Thymus (tissue), 11 donors: ENCODE results near the gene GFPT2. TPM values are rescaled to one million over a fixed set of nuclear protein-coding genes. Genes with fewer than 3 reads are reported as not detected.

Source experiments
- DNase-seq, 9 donors: peaks; one replicate each; pipeline ENCODE4 v3.0.0-alpha.2; 2013; ENCODE audit warnings: low spot score in 9 of 9, low read depth in 6 of 9, missing footprints in 1 of 9
- H3K27ac ChIP-seq, 2 donors: one replicate each; pipeline ENCODE4 v1.5.1; 2013; ENCODE audit warnings: control low read depth in 1 of 2, low read depth in 1 of 2, low read length in 1 of 2, mild to moderate bottlenecking in 1 of 2, moderate library complexity in 1 of 2
- H3K27me3 ChIP-seq, 2 donors: one replicate each; pipeline ENCODE4 v1.5.1; 2013; ENCODE audit warnings: low read length in 1 of 2; ENCODE audit not compliant: control insufficient read depth in 2 of 2, insufficient read depth in 1 of 2
- H3K36me3 ChIP-seq, 2 donors: one replicate each; pipeline ENCODE4 v1.5.1; 2013; ENCODE audit warnings: low read length in 1 of 2, mild to moderate bottlenecking in 1 of 2, moderate library complexity in 1 of 2; ENCODE audit not compliant: control insufficient read depth in 2 of 2, insufficient read depth in 2 of 2
- H3K4me1 ChIP-seq, 2 donors: one replicate each; pipeline ENCODE4 v1.5.1; 2013; ENCODE audit warnings: low read length in 2 of 2; ENCODE audit not compliant: control insufficient read depth in 2 of 2, insufficient read depth in 2 of 2
- H3K4me3 ChIP-seq, 2 donors: one replicate each; pipeline ENCODE4 v1.5.1; 2013; ENCODE audit warnings: low read length in 2 of 2, control low read depth in 1 of 2, mild to moderate bottlenecking in 1 of 2
- H3K9me3 ChIP-seq, 2 donors: one replicate each; pipeline ENCODE4 v1.5.1; 2013; ENCODE audit warnings: low read length in 1 of 2, mild to moderate bottlenecking in 1 of 2; ENCODE audit not compliant: control insufficient read depth in 2 of 2, insufficient read depth in 1 of 2
- WGBS: extraction: QIAGEN DNeasy Blood & Tissue Kit; methylation state at CpG from one replicate; pipeline ENCODE4 v1.1.7; 2013; 5-methylcytosine and 5-hydroxymethylcytosine counted together
- polyA plus RNA-seq: library from polyadenylated mRNA; stranded (reverse); fragments of 200-250 nt; gene quantifications from one replicate; pipeline ENCODE4 v1.2.3, GENCODE V29; 2013
- total RNA-seq: library from RNA; stranded (reverse); fragments of 120-200 nt; gene quantifications from one replicate; pipeline ENCODE4 v1.2.4, GENCODE V29; 2013
- donor health status: healthy.

Gene GFPT2
- total and polyA plus RNA-seq, 2 donors = 0.85 to 3.1 TPM

DNA sequence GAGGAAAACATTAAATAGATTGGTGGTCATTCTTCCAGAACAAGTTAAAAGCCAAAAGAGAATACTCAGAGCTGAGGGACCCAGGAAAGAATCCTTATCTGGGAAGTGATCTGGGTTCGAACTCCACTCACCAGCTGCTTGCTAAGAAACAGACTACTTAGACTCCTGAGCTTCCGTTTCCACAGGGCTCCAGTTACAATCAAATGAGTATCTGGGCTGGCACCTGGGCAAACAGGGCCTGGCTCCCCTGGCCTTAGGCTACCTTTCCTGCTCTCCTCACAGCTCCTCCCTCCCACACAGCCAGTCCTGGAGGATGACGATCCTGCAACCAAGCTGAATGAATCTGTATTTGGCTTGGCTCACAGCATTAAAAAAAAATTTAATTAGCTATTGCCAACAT is 63.7 kb downstream of the GFPT2 start:
- Histone ChIP-seq H3K27ac (no peak overlapping the region), H3K27me3 (no peaks in the 10 kb centered on the region), H3K36me3 (peaks cover 3 to 5% of the 10 kb centered on the region in 2 donors), H3K9me3 (no peaks in the 10 kb centered on the region), H3K4me3 (no peak overlapping the region), H3K4me1 (peaks cover 14 to 26% of the 10 kb centered on the region in 2 donors)
- DNase-seq = no peak
- WGBS = 93% methylated on average over 3 of the region's 3 CpGs

DNA sequence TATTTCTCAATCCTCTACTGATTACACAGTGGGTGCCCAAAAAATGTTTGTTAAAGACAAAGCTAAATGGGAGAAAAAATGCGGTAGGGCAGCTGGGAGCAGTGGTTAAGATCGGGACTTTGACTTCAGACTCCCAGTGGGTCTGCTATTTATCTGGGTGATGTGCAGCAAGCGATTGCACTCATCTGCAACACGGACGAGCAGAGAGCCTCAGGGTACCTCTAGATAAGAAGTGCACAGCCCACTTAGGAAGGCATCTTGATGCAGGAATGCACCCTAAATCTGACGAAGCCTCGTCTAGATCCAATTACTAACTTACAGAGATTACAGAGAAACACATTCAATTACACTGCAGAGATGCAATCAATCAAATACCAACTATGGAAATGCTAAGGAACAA is 65.3 kb downstream of the GFPT2 start:
- H3K36me3 ChIP-seq = peaks cover 9 to 13% of the 10 kb centered on the region in 2 donors
- peaks cover 9 to 16% of the 10 kb centered on the region in 2 donors for H3K4me1 ChIP-seq
- H3K27me3 ChIP-seq = no peaks in the 10 kb centered on the region
- DNase-seq = no peak
- H3K27ac ChIP-seq = no peak overlapping the region
- 97% methylated on average over 7 of the region's 7 CpGs for WGBS
- H3K4me3 ChIP-seq = no peak overlapping the region
- no peaks in the 10 kb centered on the region for H3K9me3 ChIP-seq

DNA sequence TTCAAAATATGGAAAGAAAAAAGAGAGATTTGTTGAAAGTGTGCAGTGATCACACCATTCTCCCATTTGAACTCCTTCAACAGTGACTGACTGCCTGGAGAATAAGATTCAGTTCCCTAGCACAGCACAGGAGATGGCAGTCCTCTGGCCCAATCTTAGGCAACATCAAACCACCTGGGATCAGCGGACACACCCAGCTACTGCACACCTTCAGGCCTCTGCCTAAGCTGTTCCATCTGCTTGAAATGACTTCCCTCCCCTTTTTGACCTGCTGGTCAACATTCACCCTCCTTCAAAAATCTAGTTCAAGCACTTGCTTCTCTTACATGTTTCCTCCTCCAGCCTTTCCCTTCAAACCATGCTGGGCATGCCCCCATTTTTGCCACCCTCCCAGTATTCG is 65.7 kb downstream of the GFPT2 start:
- H3K4me1 ChIP-seq = peaks cover 9 to 13% of the 10 kb centered on the region in 2 donors
- WGBS = over 99% methylated on average over 2 of the region's 2 CpGs
- no peak for DNase-seq

DNA sequence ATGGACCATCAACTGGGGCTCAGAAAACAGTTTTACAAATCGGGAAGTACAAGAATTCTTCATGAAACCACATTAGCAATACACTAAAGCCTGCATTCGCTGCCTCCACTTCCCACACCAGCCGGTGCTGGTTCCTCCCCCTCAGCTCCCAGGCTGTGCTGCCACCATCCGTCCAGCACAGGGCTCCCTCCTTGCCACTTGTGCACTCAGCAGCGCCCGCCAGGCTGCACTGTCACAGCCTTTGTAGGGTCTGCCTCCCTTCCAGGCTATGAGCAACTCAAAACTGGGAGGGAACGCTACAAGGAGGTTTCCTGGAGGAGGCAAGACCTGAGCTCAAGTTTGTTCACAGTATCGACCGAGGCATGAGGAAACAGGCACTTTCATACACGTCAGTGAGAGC is 69.0 kb downstream of the GFPT2 start:
- Histone ChIP-seq H3K27ac (no peak overlapping the region), H3K27me3 (no peaks in the 10 kb centered on the region), H3K4me1 (no peaks in the 10 kb centered on the region), H3K36me3 (peaks cover 35 to 36% of the 10 kb centered on the region in 2 donors), H3K9me3 (no peaks in the 10 kb centered on the region), H3K4me3 (no peak overlapping the region)
- no peak for DNase-seq
- 89% methylated on average over 10 of the region's 10 CpGs for WGBS

More for the DNA sequence above, 65.7 kb downstream of the GFPT2 start:
- H3K36me3 ChIP-seq = peaks cover 14 to 17% of the 10 kb centered on the region in 2 donors
- H3K9me3 ChIP-seq = no peaks in the 10 kb centered on the region
- H3K27ac ChIP-seq = no peak overlapping the region
- no peaks in the 10 kb centered on the region for H3K27me3 ChIP-seq
- H3K4me3 ChIP-seq = no peak overlapping the region

DNA sequence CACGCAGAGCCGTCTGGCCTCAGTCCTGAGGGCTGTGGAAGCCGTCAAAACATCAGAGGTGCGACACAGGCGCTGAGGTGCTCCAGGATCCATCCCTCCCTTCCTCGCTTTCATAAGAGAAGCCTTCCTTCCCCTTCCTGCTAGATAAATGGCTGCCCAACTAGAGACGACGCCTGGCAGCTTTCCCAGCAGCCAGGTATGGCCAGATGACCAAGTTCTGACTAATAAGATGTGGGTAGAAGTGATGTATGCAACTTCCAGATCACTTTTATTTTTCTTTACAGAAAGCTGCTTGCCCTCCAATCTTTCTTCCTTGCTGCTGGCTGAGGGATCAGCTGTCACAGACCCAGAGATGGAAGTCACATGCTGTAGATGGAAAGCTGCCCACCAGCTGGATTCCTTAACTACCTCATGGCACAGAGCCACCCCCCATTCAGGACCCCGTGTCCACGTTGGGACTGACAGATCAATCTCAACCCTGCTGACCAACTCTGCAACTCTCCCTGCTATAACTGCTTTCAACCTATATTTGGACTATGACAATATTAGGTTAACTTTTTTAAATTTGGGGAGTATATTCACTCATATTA is 70.0 kb downstream of the GFPT2 start:
- Histone ChIP-seq H3K4me3 (no peak overlapping the region), H3K9me3 (no peaks in the 10 kb centered on the region), H3K27ac (no peak overlapping the region), H3K27me3 (no peaks in the 10 kb centered on the region), H3K4me1 (no peaks in the 10 kb centered on the region), H3K36me3 (peaks cover 36 to 39% of the 10 kb centered on the region in 2 donors)
- 94% methylated on average over 10 of the region's 10 CpGs for WGBS
- no peak for DNase-seq

DNA sequence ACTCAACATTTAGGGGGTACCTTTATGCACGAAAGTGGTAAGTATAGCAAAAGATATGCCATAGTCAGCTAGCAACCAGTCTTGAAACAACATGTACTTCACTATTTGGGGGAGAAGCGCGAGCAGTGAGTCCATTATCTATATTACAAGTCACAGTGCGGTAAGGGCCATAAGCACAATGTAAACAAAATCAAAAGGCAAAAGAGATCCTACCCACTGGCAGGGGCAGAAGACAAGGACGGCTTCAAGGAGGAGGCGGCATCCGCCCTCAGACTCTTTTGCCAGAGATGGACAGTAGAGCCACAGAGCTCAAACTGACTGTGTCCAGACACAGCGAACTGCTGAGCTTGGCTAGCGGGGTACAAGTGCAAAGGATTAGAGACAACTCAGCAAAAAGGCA is 70.9 kb downstream of the GFPT2 start:
- Histone ChIP-seq H3K4me1 (no peaks in the 10 kb centered on the region), H3K4me3 (no peak overlapping the region), H3K36me3 (peaks cover 41 to 43% of the 10 kb centered on the region in 2 donors), H3K27me3 (no peaks in the 10 kb centered on the region), H3K9me3 (peaks cover 0 to under 1% of the 10 kb centered on the region in 2 donors), H3K27ac (no peak overlapping the region)
- WGBS = 99% methylated on average over 9 of the region's 9 CpGs
- DNase-seq = no peak

DNA sequence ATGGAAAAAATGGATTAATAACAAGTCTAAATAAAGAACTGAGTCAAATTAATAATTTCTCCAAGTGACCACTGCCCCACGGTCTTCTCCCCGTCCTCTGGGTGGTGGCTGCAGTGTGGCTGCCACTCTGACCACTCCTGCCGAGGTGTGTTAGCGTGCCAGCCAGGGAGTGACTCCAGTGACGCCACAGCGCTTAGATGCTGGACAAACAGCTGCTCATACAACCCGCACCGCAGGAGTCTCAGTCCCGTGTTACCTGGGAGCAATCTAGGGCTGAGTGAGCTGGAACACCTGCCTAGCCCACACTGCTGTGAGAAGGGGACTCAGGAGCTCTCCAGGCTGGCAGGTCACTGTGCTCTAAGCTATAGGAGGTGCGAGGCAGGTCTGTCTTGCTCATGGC is 71.4 kb downstream of the GFPT2 start:
- H3K27me3 ChIP-seq = no peaks in the 10 kb centered on the region
- peaks cover 46 to 47% of the 10 kb centered on the region in 2 donors for H3K36me3 ChIP-seq
- H3K27ac ChIP-seq = no peak overlapping the region
- H3K4me1 ChIP-seq = no peaks in the 10 kb centered on the region
- WGBS = 99% methylated on average over 10 of the region's 10 CpGs
- no peak for DNase-seq
- H3K4me3 ChIP-seq = no peak overlapping the region
- H3K9me3 ChIP-seq = peaks cover 0 to 2% of the 10 kb centered on the region in 2 donors

DNA sequence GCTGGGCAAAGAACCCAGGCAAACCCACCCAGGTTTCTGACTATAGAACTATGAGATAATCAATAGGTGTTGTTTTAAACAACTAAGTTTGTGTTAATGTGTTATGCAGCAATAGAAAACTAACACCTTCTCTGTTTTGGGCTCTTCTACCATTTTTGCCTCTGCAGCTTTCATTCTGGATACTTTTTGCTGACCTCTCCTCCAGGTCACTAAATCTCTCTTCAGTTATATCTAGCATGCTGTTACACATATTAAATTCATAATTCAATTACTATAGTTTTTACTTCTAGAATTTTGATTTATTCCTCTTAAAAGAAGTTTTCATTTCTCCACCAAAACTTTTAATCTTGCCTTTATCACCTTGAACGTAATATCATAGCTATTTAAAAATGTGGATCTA is 78.4 kb downstream of the GFPT2 start:
- H3K36me3 ChIP-seq = peaks cover 19 to 36% of the 10 kb centered on the region in 2 donors
- no peaks in the 10 kb centered on the region for H3K4me1 ChIP-seq
- no peak overlapping the region for H3K4me3 ChIP-seq
- WGBS = 98% methylated on average over 1 of the region's 1 CpG
- H3K27me3 ChIP-seq = no peaks in the 10 kb centered on the region
- peaks cover 0 to 8% of the 10 kb centered on the region in 2 donors for H3K9me3 ChIP-seq
- DNase-seq = no peak
- no peak overlapping the region for H3K27ac ChIP-seq

DNA sequence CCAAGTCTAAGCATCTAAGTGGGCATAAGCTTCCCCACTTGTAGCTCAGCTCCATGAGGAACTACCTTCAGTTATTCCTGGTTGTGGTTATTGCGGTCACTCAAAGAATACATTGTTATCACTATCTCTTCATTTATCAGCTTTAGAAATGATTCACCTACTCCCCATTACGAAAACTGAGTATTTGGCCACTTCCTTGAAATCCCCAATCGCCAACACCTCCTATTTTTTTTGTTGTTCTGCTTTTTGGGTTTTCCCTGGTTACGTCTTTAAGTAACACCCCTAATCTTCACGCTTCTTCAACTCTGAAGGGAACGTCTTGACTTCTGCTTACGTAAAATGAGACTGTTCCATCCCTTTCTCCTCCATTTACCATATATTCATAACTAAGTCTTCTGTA is 81.9 kb downstream of the GFPT2 start:
- 91% methylated on average over 7 of the region's 7 CpGs for WGBS
- Histone ChIP-seq H3K9me3 (peaks cover 0 to 15% of the 10 kb centered on the region in 2 donors), H3K27me3 (no peaks in the 10 kb centered on the region), H3K4me1 (no peaks in the 10 kb centered on the region), H3K4me3 (no peak overlapping the region), H3K27ac (no peak overlapping the region), H3K36me3 (peaks cover 18 to 26% of the 10 kb centered on the region in 2 donors)
- DNase-seq = no peak
